GM12872 (cell line): ENCODE data around the gene NKD1.

Source experiments
- CTCF ChIP-seq: IDR thresholded peaks from 3 replicates; pipeline ENCODE4 v1.5.1; 2011; ENCODE audit warnings: low read depth, mild to moderate bottlenecking, low read length, moderate library complexity; ENCODE audit not compliant: insufficient read depth

Gene NKD1

GRCh38 chr16:50611995-50612848 is 64.0 kb downstream of the NKD1 start:
- no peak for TF ChIP-seq CTCF

GRCh38 chr16:50612849-50613198 is 64.6 kb downstream of the NKD1 start:
- TF ChIP-seq CTCF: no peak

GRCh38 chr16:50613281-50613963 is 65.2 kb downstream of the NKD1 start:
- TF ChIP-seq CTCF: no peak

- no peak for TF ChIP-seq CTCF
These were observed 65.8 kb downstream of the NKD1 start for GRCh38 chr16:50613964-50614474.

GRCh38 chr16:50614955-50615724 is 66.9 kb downstream of the NKD1 start:
- no peak for TF ChIP-seq CTCF

GRCh38 chr16:50615891-50616290 is 67.7 kb downstream of the NKD1 start:
- no peak for TF ChIP-seq CTCF

GRCh38 chr16:50616386-50616785 is 68.2 kb downstream of the NKD1 start:
- TF ChIP-seq CTCF: no peak
